T47D (cell line): ENCODE data around the gene ANO4.

Experiments used
- DNase-seq, 2 experiments: peaks; one replicate each; pipeline versions ENCODE4 v3.0.0 to v3.0.0-alpha.2; 2011 to 2012; ENCODE audit warnings: low read depth in 1 of 2, low spot score in 1 of 2
- JUND ChIP-seq: IDR thresholded peaks from 2 replicates; pipeline ENCODE4 v1.6.1; 2012; ENCODE audit warnings: low read depth
- in situ Hi-C: cut with HindIII; loops from 2 replicates; pipeline ENCODE4 v1.10.0; 2016; ENCODE audit warnings: low sequenced_read_pairs, low pct_unique_long_range_greater_than_20kb

Gene ANO4

DNA sequence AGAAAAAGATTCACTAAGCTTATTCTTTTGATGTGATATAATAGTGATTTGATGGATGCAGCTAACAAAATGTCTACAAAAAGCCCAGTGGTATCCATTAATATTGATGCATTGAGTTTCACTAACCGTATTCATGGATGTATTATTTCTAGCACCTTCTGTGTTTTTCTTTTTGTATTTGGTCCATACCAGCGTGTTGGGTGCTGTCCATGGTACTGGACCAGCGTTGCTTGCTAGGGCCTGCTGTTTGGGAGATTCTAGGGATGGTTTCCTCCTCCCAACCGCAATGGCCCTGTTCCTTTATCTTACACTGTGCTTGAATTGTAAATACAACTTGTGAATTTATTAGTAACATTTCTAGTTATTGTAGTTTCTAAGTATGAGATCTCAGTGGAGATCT is 31.7 kb downstream of the ANO4 start:
- peak; percentile 31 to 78 for DNase-seq
- TF ChIP-seq JUND: no peak
- in situ Hi-C loops: no loop called here

DNA sequence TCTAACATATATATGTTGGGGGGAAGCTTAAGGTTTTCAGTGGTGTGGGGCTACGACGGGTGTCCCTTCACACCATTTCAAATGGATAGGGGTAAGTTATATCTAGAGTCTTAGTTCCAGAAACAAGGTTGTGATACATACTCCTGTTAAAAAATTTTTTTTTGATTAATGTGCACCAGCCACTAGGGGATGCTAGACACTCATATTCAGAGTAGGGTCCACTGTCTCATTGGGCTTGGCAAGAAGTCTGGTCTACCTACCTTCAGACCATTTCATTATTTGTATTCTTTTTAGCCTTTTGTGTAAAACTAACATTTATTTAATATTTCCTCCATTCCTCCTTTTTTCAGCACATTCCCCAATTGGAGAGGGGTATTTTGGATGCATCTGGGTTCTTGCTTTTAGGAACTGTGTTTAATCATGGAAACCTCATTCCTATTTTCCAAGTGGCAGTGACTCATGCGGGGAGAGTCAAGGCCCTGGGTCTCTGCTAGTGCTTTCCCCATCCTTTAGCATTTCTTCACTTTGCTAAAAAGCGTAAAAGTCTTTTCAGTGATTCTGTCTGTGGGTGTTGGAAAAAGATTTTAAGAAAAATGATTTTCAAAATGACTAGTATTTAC is 33.4 kb downstream of the ANO4 start:
- in situ Hi-C loops: no loop called here
- peak in 1 of 2 experiments; percentile 55 for DNase-seq
- no peak for TF ChIP-seq JUND

DNA sequence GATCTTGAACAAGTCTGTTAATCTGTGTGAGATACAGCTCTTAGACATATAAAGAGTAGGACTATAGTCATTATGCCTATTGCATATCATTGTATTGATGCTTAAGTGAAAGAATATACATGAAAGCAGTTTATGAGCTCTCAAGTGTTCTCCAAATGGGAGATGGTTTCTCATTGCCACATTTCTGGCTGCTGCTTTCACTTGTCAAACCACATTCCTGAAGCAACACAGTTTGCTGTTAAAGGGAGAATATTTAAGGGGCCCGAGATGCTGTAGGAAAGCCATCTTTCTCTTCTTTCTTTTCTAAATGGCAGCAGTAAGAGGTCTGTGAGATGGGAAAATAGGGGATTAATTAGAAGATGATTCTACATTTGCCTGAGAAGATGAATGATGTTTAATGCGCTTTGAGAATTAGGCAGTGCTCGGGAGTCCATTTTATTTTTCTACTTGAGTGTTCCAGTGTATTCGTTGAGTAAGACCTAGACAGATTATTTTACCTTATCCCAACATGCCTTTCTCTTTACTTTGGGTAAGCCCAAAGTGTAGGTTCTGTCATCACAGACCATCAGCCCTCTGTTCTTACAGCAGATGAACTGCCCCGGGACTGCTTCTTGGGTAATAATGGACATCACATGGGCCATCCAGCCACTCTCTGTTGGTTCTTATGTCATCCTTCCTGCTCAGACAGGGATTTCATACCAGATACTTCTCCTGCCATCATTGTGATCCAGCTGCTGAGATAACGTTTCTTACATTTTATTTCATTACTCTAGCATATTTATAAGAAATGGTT is 35.6 kb downstream of the ANO4 start:
- in situ Hi-C loops: no loop called here
- peak in 1 of 2 experiments; percentile 9 for DNase-seq
- TF ChIP-seq JUND: no peak

DNA sequence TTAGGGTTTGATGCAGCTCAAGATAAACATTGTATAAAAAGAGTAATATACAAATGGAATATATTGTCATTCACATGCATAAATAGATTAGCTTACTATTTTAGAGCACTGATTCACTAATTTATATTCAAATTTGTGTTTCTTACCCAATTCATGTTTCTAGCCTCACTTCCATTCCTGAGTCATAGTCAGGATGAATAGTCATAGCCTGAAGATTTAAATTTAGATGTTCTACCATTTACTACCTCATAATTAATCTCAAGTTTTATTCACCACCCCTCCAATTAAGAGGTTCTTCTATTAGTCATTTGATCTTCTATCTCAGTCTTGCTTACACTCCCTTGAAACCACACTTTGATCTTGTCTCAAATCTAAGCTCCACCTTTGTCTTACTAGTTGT is 38.7 kb downstream of the ANO4 start:
- in situ Hi-C loops: no loop called here
- DNase-seq: no peak
- no peak for TF ChIP-seq JUND

DNA sequence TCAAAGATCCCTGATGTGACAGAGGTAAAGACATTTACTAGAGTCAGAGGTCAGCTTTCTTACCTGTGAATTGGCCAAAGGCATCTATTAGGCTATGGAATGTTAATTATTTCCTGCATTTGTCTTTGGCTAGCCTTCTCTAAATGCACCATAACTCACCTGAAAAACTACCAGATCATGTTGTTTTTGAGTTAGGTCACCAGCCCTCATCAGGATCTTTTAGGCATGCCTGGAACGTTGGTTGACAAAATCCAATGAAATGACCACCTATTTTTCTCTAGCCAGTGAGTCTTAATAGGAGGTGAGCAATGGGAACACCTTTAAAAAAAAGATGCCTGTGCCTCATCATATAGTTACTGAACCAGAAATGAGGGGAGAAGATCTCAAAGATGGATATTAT is 46.2 kb downstream of the ANO4 start:
- TF ChIP-seq JUND: no peak
- in situ Hi-C loops: no loop called here
- no peak for DNase-seq

DNA sequence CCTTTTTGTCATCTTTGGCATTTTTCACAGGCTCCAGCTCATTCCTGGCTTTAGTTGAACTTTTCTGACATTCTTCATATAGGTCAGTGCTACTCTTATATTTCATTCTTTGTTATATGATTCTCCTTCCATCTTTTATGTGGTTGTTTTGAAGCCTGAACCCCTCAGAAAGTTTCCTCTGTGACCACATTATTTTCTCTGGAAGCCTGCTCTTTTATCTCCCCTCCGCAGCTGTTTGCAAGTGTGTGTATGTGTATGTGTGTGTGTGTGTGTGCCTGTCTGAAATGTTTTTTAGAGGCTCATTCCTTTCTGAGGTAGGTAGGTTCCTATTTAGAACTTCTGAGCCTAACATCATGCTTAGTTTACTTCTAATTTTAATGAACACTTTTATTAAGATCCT is 47.6 kb downstream of the ANO4 start:
- in situ Hi-C loops: no loop called here

DNA sequence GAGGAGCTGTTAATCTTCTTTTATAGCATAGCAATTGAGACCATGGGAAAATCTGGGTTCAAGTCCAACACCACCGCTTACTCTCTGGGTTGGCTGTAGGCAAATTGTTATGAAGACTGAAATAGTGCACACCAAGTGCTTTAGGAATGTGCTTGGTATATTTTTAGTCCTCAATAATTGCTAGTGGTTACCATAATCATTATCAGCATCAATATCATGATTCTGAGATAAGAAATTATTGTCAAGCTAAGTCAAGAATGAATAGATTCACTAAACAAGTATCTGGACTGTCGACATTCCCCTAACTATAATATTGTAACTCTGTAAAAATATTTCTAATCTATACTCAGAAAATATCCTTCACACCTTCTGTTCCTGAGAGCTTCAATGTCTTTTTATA is 48.5 kb downstream of the ANO4 start:
- in situ Hi-C loops: no loop called here
- TF ChIP-seq JUND: no peak
- DNase-seq: no peak

More for the DNA sequence above, 47.6 kb downstream of the ANO4 start:
- DNase-seq: no peak
- no peak for TF ChIP-seq JUND

DNA sequence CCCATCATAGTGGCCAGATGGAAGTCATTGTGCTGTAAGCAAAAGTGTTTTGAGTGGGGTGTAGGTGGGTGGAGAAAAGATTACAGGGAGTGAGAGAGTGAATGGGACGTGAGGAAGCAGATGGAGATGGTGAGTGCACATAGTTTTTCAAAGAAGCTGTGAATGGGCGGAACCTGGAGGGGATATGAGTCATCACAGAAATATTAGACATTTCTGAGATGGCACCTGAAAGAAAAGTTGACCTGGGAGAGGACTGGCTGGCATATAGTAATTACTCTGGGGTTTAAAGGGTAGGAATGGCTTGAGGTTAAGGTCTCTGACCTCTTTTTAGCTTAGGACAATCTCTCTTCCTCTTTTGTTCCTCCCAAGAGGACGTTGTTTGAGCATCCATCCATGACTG is 50.5 kb downstream of the ANO4 start:
- in situ Hi-C loops: no loop called here
- no peak for DNase-seq
- TF ChIP-seq JUND: no peak

DNA sequence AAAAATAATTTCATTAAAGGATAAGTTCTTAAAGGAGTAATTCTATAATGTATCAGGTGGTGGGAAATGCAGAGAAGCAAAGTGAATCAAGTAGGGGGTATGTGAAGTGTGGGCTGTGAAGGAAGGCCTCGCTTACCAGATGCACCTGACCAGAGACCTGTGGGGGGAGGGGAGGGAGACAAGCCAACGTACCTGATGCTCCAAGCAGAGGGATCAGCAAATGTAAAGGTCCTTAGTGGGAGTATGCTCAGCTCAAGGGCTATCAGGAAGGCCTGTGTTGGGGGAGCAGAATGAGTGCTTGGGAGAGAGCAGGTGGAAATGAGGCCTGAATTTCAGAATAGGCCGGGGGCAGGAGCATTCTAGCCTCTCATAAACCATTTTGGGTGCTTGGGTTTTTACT is 57.1 kb downstream of the ANO4 start:
- no peak for DNase-seq
- in situ Hi-C loops: no loop called here
- no peak for TF ChIP-seq JUND

DNA sequence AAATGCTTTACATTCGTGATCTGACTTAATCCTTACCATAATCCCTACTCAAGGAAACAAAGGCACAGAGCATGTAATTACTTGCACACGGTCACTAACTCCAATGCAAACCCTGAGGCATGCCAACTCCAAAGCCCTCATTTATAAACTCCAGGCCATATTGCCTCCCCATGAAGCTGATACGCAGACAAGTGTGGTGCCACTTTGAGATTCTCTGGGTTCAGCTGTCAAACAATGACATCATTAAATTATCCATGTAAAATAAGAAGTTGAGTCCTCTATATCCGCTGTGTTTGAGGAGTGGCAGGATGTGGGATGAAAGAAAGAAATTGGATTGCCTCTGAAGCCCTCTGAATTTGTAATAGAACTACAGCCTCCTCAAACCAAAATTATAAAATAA is 62.8 kb downstream of the ANO4 start:
- in situ Hi-C loops: no loop called here
- no peak for DNase-seq

DNA sequence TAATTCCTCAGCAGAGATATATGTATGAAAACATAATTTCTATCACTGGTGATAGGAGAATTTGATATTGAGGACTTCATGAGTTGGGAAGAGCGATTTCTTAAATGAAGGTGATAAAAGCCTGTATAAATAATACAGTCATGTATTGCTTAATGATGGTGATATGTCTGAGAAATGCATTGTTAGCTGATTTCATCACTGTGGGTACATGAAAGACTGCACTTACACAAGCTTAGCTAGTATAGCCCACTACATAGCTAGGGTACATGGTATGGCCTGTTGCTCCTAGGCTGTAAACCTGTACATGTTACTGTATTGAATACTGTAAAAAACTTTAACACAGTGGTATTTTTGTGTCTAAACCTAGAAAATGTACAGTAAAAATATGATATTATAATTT is 63.4 kb downstream of the ANO4 start:
- in situ Hi-C loops: no loop called here
- DNase-seq: no peak
- no peak for TF ChIP-seq JUND

More for the DNA sequence above, 62.8 kb downstream of the ANO4 start:
- TF ChIP-seq JUND: no peak

DNA sequence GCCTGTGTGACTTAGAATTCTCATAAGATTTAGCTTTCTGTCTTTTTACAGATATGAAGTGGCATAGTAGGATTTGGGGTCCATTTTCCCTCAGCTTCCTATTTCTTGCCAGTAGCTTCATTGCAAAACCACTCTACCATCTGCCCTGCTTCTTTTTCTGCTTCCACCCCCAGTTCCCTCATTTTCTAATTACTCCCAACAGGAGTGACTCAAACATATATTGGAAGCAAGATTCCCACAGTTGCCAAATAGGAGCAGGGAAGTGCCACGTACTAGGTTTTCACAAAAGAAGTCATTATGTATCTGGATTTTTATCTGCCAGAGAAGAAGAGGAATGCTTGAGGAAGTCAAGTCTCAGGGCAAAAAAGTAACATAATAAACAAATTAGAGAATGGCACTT is 64.1 kb downstream of the ANO4 start:
- no peak for DNase-seq
- in situ Hi-C loops: no loop called here
- no peak for TF ChIP-seq JUND

DNA sequence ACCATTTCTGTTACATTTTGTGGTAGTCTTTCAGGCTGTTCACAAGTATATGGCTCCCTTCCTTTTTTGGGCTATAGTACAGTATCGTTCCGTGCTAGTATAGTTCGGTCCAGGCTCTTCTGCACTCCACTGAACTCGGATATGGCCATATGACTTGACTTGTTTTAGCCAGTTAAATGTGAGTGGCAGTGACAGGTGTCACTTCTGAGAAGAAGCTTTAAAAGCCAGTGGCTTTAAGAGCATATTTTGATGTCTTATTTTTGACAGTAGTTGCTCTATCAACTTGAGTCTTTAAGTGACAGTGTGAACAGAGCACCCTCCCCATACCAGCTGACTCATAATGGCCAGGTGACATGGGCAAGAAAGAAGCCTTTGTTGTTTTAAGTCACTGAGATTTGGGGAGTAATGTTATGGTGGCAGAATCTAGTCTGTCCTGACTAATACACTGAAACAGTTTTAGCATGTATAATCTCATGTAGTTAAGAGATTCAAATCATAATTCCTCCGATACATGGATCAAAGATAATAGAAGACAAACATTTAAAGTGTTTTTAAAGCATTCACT is 64.6 kb downstream of the ANO4 start:
- TF ChIP-seq JUND: no peak
- in situ Hi-C loops: no loop called here

More for the DNA sequence above, 64.6 kb downstream of the ANO4 start:
- DNase-seq: no peak
